Stimulated activated CD4-positive, alpha-beta T cell treated with anti-CD3 and anti-CD28 coated beads, Interleukin-15, amount 100 ng/mL, for 48 hours (primary cell): ENCODE data around the gene KICS2.
A peak's percentile ranks its signal among the peaks of the same experiment; 100 is the strongest.
"Not testable (repeated sequence)": the region's sequence is repeated elsewhere in the genome, so short reads cannot be mapped to it uniquely, and the experiment has no call there.

Experiments
- DNase-seq, 2 donors: peaks; one replicate each; pipeline ENCODE4 v3.0.0-alpha.2; 2020; ENCODE audit warnings: low read depth in 2 of 2

The KICS2 gene

GRCh38 chr12:64216239-64216638, 5.9 kb downstream of the KICS2 start:
- DNase-seq = no peak

DNA sequence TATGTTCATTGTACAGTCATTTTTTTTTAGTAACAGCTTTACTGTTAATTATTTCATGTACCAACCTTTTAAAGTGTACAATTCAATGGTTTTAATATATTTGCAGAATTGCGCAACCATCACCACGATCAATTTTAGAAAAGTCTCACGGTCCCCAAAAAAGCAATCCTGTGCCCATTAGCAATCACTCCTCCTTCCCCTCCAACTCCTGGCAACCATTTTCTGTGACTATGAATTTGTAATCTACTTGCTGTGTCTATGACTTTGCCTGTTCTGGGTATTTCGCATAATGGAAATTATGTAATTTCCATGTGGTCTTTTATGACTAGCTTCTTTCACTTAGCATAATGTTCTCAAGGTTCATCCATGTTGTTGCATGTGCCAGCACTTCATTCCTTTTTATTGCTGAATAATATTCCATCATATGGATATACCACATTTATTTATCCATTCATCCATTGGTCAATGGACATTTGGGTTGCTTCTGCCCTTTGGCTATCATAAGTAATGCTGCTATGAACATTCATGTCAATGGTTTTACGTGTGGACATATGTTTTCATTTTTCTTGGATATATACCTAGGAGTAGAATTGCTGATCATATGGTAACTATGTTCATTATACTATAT, 9.9 kb downstream of the KICS2 start:
- DNase-seq = no peak

GRCh38 chr12:64207453-64207852, 14.6 kb downstream of the KICS2 start:
- no peak for DNase-seq

GRCh38 chr12:64205542-64205941, 16.6 kb downstream of the KICS2 start:
- no peak for DNase-seq

GRCh38 chr12:64203775-64204174, 18.3 kb downstream of the KICS2 start:
- no peak for DNase-seq

GRCh38 chr12:64203036-64203435, 19.1 kb downstream of the KICS2 start:
- no peak for DNase-seq

GRCh38 chr12:64195841-64196240, 26.3 kb downstream of the KICS2 start:
- DNase-seq = not testable (repeated sequence)

DNA sequence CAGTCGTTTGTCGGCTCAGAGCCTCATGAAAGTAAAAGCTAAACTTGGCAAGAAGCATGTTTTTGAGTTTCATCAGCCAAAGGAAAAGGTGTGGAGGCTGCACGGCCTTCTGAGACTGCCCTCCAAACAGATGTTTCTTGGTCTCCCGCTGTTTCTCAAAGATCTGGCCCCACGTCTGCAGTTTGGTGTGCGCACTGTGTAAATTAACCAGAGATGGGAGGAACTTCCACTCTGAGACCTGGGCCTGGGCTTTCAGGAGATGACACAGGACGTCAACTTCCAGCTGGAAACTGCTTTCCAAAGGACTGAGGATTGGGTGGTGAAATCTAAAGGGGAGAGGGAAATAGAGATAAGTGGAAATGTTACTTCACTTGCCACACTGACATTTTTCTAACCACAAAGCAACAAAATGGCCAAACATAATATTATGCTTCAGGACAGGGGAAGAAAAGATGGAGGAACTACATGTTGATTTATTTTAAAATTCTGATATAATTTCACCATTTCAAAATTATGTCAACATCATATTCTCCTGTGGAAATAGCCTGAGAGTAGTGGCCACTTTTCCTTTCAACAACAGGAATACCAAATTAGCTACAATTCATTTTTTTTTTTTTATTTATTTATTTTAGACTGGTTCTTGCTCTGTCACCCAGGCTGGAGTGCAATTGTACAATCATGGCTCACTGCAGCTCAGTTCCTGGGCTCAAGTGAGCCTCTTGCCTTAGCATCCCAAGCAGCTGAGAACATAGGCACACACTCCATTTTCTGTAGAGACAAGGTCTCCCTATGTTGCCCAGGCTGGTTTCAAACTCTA, 27.6 kb downstream of the KICS2 start:
- no peak for DNase-seq

GRCh38 chr12:64193931-64194330, 28.2 kb downstream of the KICS2 start:
- no peak for DNase-seq

GRCh38 chr12:64192644-64193444, 29.3 kb downstream of the KICS2 start:
- no peak for DNase-seq

DNA sequence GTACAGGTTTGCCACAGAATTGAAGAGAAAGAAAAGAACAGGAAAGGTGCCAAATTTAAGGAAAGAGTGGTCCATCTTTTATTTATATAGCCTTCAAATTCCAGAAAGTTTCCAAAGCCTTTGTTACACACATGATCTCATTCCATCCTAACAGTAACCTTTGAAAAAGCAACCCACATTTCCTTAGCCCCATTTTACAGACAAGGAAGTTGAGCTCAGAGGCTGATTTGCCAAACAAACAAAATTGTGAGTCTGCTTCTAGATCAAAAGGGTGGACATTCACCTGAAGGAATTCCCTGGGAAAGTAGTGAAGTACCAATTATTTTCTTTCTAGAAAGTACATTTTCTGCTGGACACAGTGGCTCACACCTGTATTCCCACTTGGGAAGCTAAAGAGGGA, 32.0 kb downstream of the KICS2 start:
- DNase-seq = no peak

DNA sequence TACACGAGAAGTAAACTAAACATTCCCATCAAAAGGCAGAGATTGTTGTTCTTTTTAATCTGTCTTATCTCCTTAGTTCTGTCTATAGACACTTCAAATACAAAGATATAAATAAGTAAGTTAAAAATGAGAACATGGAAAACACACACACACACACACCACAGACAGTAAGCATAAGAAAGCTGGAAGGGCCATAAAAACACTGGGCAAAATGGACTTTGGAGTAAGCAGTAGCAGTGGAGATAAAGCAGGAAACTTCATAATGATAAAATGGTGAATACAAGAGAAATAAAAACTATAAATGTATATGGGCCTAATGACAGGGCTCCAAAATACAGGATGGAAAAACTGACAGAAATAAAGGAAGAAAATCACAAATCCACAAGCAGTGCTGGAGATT, 32.6 kb downstream of the KICS2 start:
- no peak for DNase-seq

DNA sequence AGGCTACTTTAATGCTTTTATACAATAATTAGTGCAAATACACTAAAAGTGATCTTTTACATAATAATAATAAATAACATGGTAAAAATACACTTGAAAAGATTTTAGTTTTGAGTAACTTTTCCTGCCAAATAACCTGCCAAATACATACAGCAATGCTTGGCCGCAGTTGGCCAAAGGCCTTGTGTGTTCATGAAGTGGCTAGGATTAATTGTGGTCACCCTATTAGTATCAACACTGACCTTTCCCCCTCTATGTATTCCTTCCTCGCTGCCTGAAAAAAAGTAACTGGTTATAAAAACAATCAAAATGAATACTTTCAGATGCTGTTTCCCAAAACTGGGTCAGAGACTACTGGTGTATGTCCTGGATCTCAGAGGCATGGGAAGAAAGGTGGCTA, 34.3 kb downstream of the KICS2 start:
- no peak for DNase-seq

GRCh38 chr12:64187370-64187769, 34.7 kb downstream of the KICS2 start:
- DNase-seq = no peak

DNA sequence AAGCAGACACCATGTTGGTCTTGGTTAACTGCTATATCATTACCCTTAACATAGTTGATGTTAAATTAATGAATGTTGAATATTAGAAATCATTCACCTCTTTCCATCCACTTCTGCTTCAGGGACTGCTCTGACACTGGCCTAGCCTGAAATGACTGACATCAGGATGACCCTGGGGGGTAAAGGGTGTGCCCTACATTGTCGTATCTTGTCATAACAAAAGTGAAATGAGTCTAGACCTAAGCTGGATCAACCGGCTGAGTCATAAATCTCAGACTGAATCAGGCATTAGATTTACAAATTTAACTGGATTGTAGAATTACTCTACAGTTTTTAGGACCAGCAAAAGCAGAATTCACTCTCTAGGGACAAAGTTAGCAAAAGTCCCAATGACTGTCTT, 35.3 kb downstream of the KICS2 start:
- DNase-seq = peak in 1 of 2 donors; percentile 4

GRCh38 chr12:64184216-64184615, 37.9 kb downstream of the KICS2 start:
- no peak for DNase-seq

DNA sequence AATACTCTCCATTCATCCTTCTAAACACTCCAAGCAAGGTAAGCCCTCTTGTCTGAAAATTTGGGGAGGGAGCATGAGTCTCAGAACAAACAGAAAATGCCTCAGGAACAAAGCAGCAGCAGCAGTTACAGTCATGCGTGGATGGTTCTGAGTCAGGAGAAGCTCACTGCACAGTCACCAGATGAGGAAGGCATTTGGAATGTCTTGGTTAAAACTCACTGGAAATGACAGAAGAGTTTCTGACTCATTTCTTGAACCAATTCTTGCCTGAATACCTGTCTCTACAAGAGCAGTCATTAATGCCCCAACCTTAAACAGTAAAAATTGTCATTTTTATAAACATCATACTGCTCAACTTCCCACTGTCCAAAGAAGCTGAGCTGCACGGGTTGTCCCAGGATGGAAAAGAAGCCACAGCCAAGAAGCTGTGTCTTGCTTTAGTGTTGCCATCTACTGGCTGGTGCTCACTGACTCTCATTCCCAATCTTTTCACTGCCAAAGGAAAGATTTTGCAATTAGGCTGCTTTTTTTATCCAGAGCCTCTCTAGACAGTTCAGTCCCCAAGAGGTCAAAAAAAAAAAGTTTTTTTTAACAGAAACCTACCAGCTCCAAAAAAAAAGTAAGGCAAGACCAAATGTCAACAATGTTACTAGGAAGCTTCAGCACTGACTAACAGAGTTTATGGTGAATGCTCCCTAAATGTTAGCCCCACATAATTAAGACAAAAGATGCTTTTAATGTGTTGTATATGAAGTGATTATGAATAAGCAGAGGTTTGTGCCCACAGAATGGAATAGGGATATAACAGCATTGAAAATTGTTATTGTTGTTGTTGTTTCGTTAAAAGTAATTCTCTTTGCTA, 40.4 kb downstream of the KICS2 start:
- no peak for DNase-seq

- no peak for DNase-seq
Observed at GRCh38 chr12:64180951-64181350, 41.1 kb downstream of the KICS2 start.

DNA sequence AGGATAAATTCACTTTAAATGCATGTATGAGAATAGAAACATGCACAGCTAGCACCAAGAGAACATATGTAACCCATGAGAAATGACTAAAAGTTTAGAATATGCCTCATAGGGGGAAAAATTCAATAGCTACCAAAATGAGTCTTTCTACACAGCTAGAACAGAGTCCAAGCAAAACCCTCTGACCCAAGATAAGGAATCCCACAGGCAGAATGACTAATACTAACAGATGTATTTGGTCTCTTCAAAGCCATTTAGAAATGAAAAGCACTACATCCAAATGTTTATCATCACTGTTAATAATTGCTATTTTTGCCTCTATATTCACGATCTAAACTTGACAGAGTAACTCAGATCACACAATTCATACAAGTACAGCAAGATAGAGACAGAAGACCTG, 44.0 kb downstream of the KICS2 start:
- no peak for DNase-seq

- no peak for DNase-seq
Observed at GRCh38 chr12:64177001-64177400, 45.1 kb downstream of the KICS2 start.

GRCh38 chr12:64175254-64175945, 46.7 kb downstream of the KICS2 start:
- DNase-seq = no peak
